ENCODE data around the gene SYNE3.

GRCh38 chr14:95505030-95505589 is 11.3 kb downstream of the SYNE3 start:
- TF ChIP-seq SUZ12 (IDR thresholded peaks at IDR 0.05; ENCODE audit: extremely low read depth, insufficient read depth, insufficient read length), result no peak
- no peak for TF ChIP-seq ZNF274 (IDR thresholded peaks at IDR 0.05; ENCODE audit: low read depth, low read length)
- no peak for TF ChIP-seq YY1 (IDR thresholded peaks at IDR 0.05; ENCODE audit: insufficient read depth, insufficient read length)
